ENCODE results near the gene JUND.

GRCh38 chr19:18322318-18322758 is 40.9 kb upstream of the JUND start:
- no peak for TF ChIP-seq POLR2A (IDR thresholded peaks at IDR 0.05)
- no peak for TF ChIP-seq CTCF (IDR thresholded peaks at IDR 0.05)
